Endothelial cell of umbilical vein (primary cell): Measurements from ENCODE around the gene GNAI1. TPM values are rescaled to one million over a fixed set of nuclear protein-coding genes. Genes with fewer than 3 reads are reported as not detected.

Source experiments
- BruUV-seq: library from RNA; stranded (reverse); fragments of 400-500 nt; replicated peaks from 2 replicates; lab custom pipeline; 2021; lab: Mats Ljungman, UMichigan
- CTCF ChIA-PET: fragments of 300-600, 350-600 bp; sonication (Branson Sonifier 250); formaldehyde crosslinking; loops from one replicate; lab custom pipeline; 2021; ENCODE audit warnings: antibody characterized with exemption, inconsistent platforms; lab: Charles Lee
- POLR2A ChIA-PET: fragments of 300-600, 350-600 bp; sonication (Branson Sonifier 250); formaldehyde crosslinking; loops from one replicate; lab custom pipeline; 2021; ENCODE audit warnings: antibody characterized with exemption, inconsistent platforms; lab: Charles Lee
- DNase-seq: peaks from one replicate; pipeline ENCODE4 v3.0.0-alpha.2; 2011; ENCODE audit warnings: low read depth, low spot score
- FAIRE-seq: peaks from 2 replicates; lab custom pipeline; 2011; peaks lifted over from hg19 to GRCh38; lab: Jason Lieb, UNC
- H2AFZ ChIP-seq: 2 replicates; pipeline ENCODE4 v1.6.0; 2012; ENCODE audit warnings: low read depth, low read length, control low read depth, inconsistent platforms
- H3K27ac ChIP-seq: 2 replicates; pipeline ENCODE4 v1.5.1; 2011; ENCODE audit warnings: low read depth, mild to moderate bottlenecking, control low read depth, low read length, moderate library complexity; ENCODE audit not compliant: insufficient read depth
- H3K27me3 ChIP-seq, 2 experiments: 2 replicates each; pipeline versions ENCODE4 v1.6.0 to v1.6.1; 2011; ENCODE audit warnings: low read length in 2 of 2, mixed read lengths in 1 of 2; ENCODE audit not compliant: control insufficient read depth in 2 of 2, insufficient read depth in 2 of 2
- H3K36me3 ChIP-seq, 2 experiments: 2 replicates in 1 of 2; 3 replicates in 1 of 2; pipeline ENCODE4 v1.5.1; 2011; ENCODE audit warnings: low read length in 2 of 2, mild to moderate bottlenecking in 1 of 2, moderate library complexity in 1 of 2; ENCODE audit not compliant: control insufficient read depth in 2 of 2, insufficient read depth in 2 of 2; ENCODE audit errors: extremely low read depth in 1 of 2
- H3K4me1 ChIP-seq: 3 replicates; pipeline ENCODE4 v1.5.1; 2011; ENCODE audit warnings: mild to moderate bottlenecking, low read length; ENCODE audit not compliant: control insufficient read depth, insufficient read depth; ENCODE audit errors: extremely low read depth
- H3K4me2 ChIP-seq: 2 replicates; pipeline ENCODE4 v1.6.1; 2011; ENCODE audit warnings: low read length, control low read depth, mixed read lengths; ENCODE audit not compliant: insufficient read depth
- H3K4me3 ChIP-seq, 3 experiments: fragments of 200-600 bp in 1 of 3; sonication (generic), shearing (Covaris generic) in 1 of 3; replicated peaks in 1 of 3; 2 replicates each; pipeline ENCODE4 v1.5.1; 2011 to 2016; ENCODE audit warnings: control low read depth in 3 of 3, low read length in 3 of 3, mild to moderate bottlenecking in 2 of 3, inconsistent platforms in 1 of 3, low read depth in 1 of 3, moderate library complexity in 1 of 3; ENCODE audit not compliant: insufficient read depth in 1 of 3
- H3K79me2 ChIP-seq: 2 replicates; pipeline ENCODE4 v1.6.0; 2012; ENCODE audit warnings: low read length, inconsistent platforms; ENCODE audit not compliant: control insufficient read depth, insufficient read depth
- H3K9ac ChIP-seq: replicated peaks from 2 replicates; pipeline ENCODE3; 2011; ENCODE audit warnings: low read length, control low read depth; ENCODE audit not compliant: insufficient read depth; ENCODE audit errors: extremely low read depth
- H3K9me1 ChIP-seq: replicated peaks from 3 replicates; pipeline ENCODE4 v1.6.0; 2011; ENCODE audit warnings: mild to moderate bottlenecking, low read length; ENCODE audit not compliant: control insufficient read depth, insufficient read depth; ENCODE audit errors: extremely low read depth
- H3K9me3 ChIP-seq: replicated peaks from 2 replicates; pipeline ENCODE4 v1.5.1; 2012; ENCODE audit warnings: low read length, inconsistent platforms; ENCODE audit not compliant: control insufficient read depth, insufficient read depth
- H4K20me1 ChIP-seq: replicated peaks from 2 replicates; pipeline ENCODE3; 2011; ENCODE audit warnings: mild to moderate bottlenecking, low read length; ENCODE audit not compliant: control insufficient read depth, insufficient read depth; ENCODE audit errors: extremely low read depth
- EZH2 ChIP-seq: IDR thresholded peaks from 2 replicates; pipeline ENCODE4 v1.6.1; 2012; ENCODE audit warnings: borderline replicate concordance, low read depth, mild to moderate bottlenecking, moderate library complexity, low read length, inconsistent platforms; ENCODE audit not compliant: severe bottlenecking
- FOS ChIP-seq: IDR thresholded peaks from 2 replicates; pipeline ENCODE4 v1.6.1; 2011; ENCODE audit warnings: mild to moderate bottlenecking, low read length, moderate library complexity, borderline replicate concordance; ENCODE audit not compliant: insufficient read depth
- GATA2 ChIP-seq: IDR thresholded peaks from 2 replicates; pipeline ENCODE4 v1.7.0; 2011; ENCODE audit warnings: low read depth, mild to moderate bottlenecking, moderate library complexity, mixed read lengths, low read length; ENCODE audit not compliant: insufficient read length, insufficient read depth
- JUN ChIP-seq: IDR thresholded peaks from 2 replicates; pipeline ENCODE4 v1.6.1; 2011; ENCODE audit warnings: borderline replicate concordance, low read depth; ENCODE audit not compliant: insufficient read length, insufficient read depth
- MAX ChIP-seq: IDR thresholded peaks from 2 replicates; pipeline ENCODE4 v1.6.1; 2011; ENCODE audit not compliant: insufficient read depth, insufficient read length
- MYC ChIP-seq: IDR thresholded peaks from one replicate; pipeline ENCODE4 v1.6.1; 2011; ENCODE audit warnings: mild to moderate bottlenecking, low read depth, low read length
- POLR2AphosphoS5 ChIP-seq: IDR thresholded peaks from 2 replicates; pipeline ENCODE4 v1.6.1; 2012; ENCODE audit warnings: low read depth, mild to moderate bottlenecking, control low read depth, low read length, moderate library complexity; ENCODE audit not compliant: insufficient read depth
- dilution Hi-C: fragments of 300-500 bp; cut with MboI; formaldehyde crosslinking; loops from one replicate; pipeline ENCODE4 v1.15.0; 2019; ENCODE audit warnings: low sequenced_read_pairs; ENCODE audit not compliant: extremely low pct_ligation_motif_present
- intact Hi-C: fragments of 100-400 bp; cut with micrococcal nuclease; formaldehyde crosslinking; loops from one replicate; pipeline ENCODE4 v1.10.0; 2022
- polyA plus RNA-seq, 4 experiments: library from polyadenylated mRNA; depleted of rRNA in 3 of 4; stranded (reverse) in 3 of 4; unstranded in 1 of 4; fragments of >200 nt; gene quantifications; 2 replicates each; pipeline versions ENCODE4 v1.2.1 to v1.2.3, GENCODE V29; 2011 to 2012; ENCODE audit warnings: missing spikeins in 1 of 4
- total RNA-seq: library from RNA; stranded (reverse); gene quantifications from 2 replicates; pipeline ENCODE4 v1.2.3, GENCODE V29; 2021

The GNAI1 gene
- total and polyA plus RNA-seq, 2 donors (not counting 3 experiments of a cell fraction or from before 2014, with no cell fraction given): 7.5 to 15.0 TPM

GRCh38 chr7:80147543-80148391 is 13.1 kb downstream of the GNAI1 start:
- Histone ChIP-seq H3K27me3 (no peaks in the 10 kb centered on the region), H3K9ac (no peak overlapping the region), H3K9me1 (no peaks in the 10 kb centered on the region), H3K9me3 (no peaks in the 10 kb centered on the region), H3K4me2 (no peak overlapping the region), H3K4me3 (no peak overlapping the region), H3K27ac (no peak overlapping the region), H3K79me2 (peaks cover 21% of the 10 kb centered on the region), H4K20me1 (peaks cover 3% of the 10 kb centered on the region), H3K36me3 (no peaks in the 10 kb centered on the region), H2AFZ (no peak overlapping the region), H3K4me1 (no peaks in the 10 kb centered on the region)
- CTCF ChIA-PET: interaction anchor here (1.4 kb wide), 1 partner anchor 246 kb away, joined by 3 read pairs; no protein-coding TSS in a partner anchor
- no peak for FAIRE-seq
- no peak for TF ChIP-seq MYC
- no peak for TF ChIP-seq MAX
- no peak for TF ChIP-seq EZH2
- TF ChIP-seq GATA2: no peak
- TF ChIP-seq JUN: no peak
- TF ChIP-seq POLR2AphosphoS5: no peak
- no peak for TF ChIP-seq FOS
- POLR2A ChIA-PET: no interaction called here
- intact Hi-C loops (no loop called here), dilution Hi-C loops (no loop called here)
- BruUV-seq: no TSS peak
- no peak for DNase-seq
